GM21360 (cell line): ENCODE data around the gene RUNX1.

ENCODE experiments used
- ATAC-seq: cut with Tn5 transposase; IDR thresholded peaks from one replicate; pipeline ENCODE4 v1.9.1; 2021; ENCODE audit warnings: mild to moderate bottlenecking, moderate library complexity; ENCODE audit not compliant: unreplicated experiment

Gene RUNX1

GRCh38 chr21:35017256-35017655 lies 31.8 kb downstream of the RUNX1 start:
- no peak for ATAC-seq

GRCh38 chr21:35016517-35017188 lies 32.4 kb downstream of the RUNX1 start:
- no peak for ATAC-seq

- ATAC-seq, result no peak
Observed at GRCh38 chr21:35016071-35016470, 33.0 kb downstream of the RUNX1 start.

GRCh38 chr21:35015435-35016024 lies 33.6 kb downstream of the RUNX1 start:
- ATAC-seq, result no peak

- no peak for ATAC-seq
Observed at GRCh38 chr21:35014302-35015041, 34.6 kb downstream of the RUNX1 start.

GRCh38 chr21:35011681-35012080 lies 37.4 kb downstream of the RUNX1 start:
- no peak for ATAC-seq

- ATAC-seq, result no peak
Observed at GRCh38 chr21:35010447-35010846, 38.7 kb downstream of the RUNX1 start.

- no peak for ATAC-seq
Observed at GRCh38 chr21:35007348-35007747, 41.8 kb downstream of the RUNX1 start.

GRCh38 chr21:35006771-35007170 lies 42.3 kb downstream of the RUNX1 start:
- ATAC-seq, result no peak

- no peak for ATAC-seq
Observed at GRCh38 chr21:35006248-35006647, 42.9 kb downstream of the RUNX1 start.

- no peak for ATAC-seq
Observed at GRCh38 chr21:35005560-35006224, 43.4 kb downstream of the RUNX1 start.

- ATAC-seq, result no peak
Observed at GRCh38 chr21:35005077-35005476, 44.0 kb downstream of the RUNX1 start.

- ATAC-seq, result no peak
Observed at GRCh38 chr21:35004314-35004713, 44.8 kb downstream of the RUNX1 start.

GRCh38 chr21:35002879-35003722 lies 46.0 kb downstream of the RUNX1 start:
- no peak for ATAC-seq

GRCh38 chr21:34999397-34999941 lies 49.6 kb downstream of the RUNX1 start:
- no peak for ATAC-seq

GRCh38 chr21:34998176-34998575 lies 50.9 kb downstream of the RUNX1 start:
- no peak for ATAC-seq

- no peak for ATAC-seq
Observed at GRCh38 chr21:34997294-34997693, 51.8 kb downstream of the RUNX1 start.

GRCh38 chr21:34996304-34997101 lies 52.6 kb downstream of the RUNX1 start:
- no peak for ATAC-seq

GRCh38 chr21:34995979-34996303 lies 53.2 kb downstream of the RUNX1 start:
- no peak for ATAC-seq
